ENCODE results near the gene SH3D19.

The SH3D19 gene

GRCh38 chr4:151184523-151185458 lies 140.6 kb downstream of the SH3D19 start:
- DNase-seq: peak; percentile 15

DNA sequence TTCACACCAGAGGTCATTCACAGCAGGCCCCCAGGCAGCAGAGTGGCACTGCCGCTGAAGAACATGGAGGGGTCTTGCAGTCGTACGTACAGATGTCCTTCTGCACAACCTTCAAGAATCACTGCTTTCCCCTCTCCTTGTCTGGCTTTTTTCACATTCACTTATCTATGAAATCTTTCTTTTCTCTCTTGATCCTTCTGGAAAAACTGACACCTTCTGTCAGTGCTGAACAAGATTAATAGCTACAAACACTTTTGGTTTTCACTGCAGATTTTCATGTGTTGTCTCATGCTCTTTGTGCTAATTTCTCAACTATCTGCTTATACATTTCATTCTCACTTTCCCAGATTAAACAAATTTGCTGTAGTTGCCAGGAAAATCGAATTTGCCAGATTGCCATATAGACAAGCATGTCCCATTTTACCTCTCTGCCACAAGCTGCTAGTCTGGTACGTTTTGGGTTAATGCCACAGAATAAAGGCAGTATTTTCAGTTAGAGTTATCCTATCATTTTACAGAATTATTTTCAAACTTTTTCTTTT lies 142.9 kb downstream of the SH3D19 start:
- no peak for DNase-seq

DNA sequence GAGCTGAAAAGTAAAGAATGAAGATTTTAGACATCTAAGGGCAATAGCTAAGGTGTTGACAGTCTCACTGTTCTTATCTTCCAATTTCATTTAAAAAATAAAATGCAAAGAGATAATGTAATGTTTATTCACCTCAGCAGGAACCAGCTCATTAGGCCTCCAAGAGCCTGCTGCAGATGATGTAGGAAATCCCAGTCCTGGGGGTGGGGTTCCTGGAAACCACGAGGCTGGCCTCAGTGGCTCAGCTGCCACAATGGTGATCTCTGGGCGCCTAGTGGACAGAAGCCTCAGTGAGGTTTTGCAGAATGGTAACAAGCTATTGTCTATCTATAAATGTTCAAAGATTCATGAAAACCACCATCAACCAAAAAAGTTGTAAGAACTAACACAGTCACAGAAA lies 148.7 kb downstream of the SH3D19 start:
- DNase-seq: no peak

DNA sequence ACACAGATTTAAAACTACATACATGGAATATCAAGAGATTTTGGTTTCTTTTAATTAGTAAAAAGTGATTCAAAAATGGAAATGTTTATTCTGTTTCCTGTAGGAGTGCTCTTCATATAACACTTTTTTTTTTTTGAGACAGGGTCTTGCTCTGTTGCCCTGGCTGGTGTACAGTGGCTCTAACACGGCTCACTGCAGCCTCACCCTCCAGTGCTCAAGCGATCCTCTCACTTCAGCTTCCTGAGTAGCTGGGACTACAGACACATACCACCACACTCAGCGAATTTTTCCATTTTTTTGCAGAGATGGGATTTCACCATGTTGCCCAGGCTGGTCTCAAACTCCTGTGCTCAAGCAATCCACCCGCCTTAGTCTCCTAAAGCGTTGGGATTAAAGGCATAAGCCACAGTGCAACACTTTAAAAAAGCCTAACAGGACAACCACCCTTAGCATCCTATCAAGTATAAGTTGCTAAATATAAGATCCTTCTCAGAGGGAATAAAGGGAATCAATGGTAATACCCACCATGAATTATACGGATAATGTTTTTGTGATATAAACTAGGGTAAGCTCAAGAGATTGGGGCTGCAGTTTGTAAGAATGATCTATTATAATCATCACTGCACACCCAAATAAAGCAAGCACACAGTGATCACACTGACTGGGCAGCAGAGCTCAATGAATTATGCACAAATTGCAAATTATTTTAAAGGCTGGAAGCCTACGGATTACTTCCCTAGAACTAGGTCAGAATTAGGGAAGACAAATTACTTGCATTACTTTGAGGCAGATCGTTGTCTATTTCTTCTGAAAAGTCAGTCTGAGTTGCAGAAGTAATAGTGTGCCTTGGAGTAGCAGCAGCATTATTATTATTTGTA lies 149.4 kb downstream of the SH3D19 start:
- DNase-seq: no peak

- DNase-seq: no peak
These were observed 150.2 kb downstream of the SH3D19 start for GRCh38 chr4:151175233-151175632.

DNA sequence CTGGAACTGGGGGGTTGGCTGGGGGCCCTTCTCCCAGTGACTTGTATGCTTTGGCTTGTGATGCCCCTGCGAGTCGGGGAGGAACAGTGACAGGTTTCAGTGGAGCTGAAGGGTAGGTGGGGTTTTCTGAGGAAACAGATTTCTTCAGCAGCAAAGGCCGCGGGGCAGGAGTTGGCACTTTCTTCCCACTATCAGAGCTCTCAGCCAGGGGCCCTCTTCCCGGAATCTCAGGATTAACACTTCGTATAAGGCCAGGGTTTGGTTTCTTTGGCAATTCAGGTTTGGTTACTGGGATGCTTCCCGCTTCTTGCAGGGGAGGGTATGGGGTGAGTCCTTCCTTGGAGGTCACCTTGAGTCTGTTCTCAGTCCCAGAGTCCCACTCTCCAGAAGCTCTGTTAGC lies 150.6 kb downstream of the SH3D19 start:
- no peak for DNase-seq

DNA sequence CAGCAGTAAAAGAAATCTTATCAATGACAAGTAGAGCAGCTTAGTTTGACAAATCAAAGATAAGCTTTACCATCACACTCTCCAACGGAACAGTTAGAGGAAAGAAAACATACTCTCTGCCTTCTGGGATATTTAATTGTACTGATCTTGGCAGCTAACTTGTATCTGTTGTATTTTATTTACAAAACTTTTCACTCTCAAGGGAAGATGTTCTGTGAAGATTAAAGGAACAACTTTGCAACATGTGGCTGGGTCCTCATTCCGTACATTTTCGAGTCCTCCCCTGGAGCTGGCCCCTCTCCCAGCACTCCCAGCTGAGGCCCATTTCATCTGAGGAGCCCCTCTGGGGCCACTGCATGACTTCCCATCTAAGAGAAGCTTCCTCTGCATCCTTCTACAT lies 151.5 kb downstream of the SH3D19 start:
- DNase-seq: no peak

GRCh38 chr4:151169900-151170299 lies 155.5 kb downstream of the SH3D19 start:
- DNase-seq: no peak

DNA sequence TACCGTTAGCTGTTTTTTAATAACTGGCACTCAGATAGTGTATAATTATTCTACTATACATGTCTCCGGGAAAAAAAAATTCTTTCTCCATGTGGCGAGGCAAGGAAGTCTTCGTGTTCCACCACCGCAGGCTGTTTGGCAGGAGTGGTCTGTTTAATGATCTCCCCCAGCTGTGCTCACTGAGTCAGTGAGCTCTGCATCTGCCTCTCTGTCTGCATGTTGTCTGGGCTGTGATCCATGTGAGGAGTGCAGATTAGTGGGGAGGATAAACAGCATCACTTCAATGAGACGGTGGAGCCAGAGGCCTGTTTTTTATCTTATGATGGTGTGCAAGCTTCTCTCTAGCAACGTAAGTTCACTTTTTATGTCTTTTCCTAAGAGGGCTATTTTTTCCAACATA lies 156.2 kb downstream of the SH3D19 start:
- DNase-seq: no peak

DNA sequence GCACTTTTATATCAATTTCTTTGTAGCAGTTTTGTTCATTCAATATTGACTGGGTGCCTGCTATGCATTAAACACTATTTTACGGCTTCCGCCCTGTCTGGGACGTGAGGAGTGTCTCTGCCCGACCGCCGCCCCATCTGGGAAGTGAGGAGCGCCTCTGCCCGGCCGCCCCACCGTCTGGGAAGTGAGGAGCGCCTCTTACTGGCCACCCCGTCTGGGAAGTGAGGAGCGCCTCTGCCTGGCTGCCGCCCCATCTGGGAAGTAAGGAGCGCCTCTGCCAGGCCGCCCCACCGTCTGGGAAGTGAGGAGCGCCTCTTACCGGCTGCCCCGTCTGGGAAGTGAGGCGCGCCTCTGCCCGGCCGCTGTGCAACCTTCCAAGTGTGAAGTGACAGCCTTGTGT lies 157.8 kb downstream of the SH3D19 start:
- DNase-seq: no peak

DNA sequence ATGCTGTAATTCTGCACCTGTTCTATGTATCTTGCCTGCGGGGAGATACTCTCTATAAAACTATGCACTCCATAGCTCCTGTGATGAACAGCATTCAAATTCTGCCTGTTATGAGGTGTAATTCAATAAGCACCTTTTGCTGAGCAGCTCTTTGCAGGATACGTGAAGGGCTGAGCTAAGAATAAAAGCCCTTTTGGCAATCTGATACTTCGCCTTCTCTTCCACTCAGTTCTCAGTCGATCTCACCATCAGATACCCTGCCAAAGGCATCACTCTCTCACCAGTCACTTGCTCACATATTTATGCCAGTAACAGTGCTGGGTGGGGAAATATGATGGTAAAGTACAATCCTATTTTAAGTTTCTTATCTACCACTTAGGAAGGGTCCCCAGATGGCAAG lies 158.8 kb downstream of the SH3D19 start:
- DNase-seq: no peak

DNA sequence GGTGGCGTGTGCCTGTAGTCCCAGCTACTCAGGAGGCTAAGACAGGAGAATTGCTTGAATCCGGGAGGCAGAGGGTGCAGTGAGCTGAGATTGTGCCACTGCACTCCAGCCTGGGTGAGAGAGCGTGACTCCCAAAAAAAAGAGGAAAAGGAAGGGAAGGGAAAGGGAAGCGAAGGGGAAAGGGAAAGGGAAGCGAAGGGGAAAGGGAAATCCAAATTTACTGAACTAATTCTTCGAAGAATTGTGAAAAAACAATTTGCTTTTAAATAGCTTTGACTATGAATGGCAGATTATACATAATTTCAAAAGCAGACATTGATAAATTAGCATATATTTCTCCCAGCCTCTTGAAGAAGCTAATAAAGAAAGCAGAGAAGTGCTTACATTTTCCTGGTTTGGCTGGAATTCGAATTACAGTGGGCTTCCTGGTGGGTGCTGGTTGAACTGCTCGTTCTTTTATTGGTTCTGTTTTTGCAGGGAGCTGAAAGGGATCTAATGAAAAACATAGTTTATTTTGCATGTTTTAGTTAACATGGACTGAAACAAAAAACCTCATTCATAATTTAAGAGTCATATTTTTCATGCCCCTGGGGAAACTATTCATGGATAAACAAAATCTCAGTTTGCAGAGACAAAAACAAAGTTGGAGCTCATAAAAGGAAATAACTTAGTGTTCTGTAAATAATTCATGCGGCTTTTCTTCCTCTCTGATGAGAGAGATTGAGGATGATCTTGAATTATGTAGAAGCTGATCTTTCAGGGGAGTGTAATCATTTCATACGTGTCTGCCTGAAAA lies 160.0 kb downstream of the SH3D19 start:
- DNase-seq: no peak

- DNase-seq: no peak
These were observed 161.6 kb downstream of the SH3D19 start for GRCh38 chr4:151163855-151164254.

DNA sequence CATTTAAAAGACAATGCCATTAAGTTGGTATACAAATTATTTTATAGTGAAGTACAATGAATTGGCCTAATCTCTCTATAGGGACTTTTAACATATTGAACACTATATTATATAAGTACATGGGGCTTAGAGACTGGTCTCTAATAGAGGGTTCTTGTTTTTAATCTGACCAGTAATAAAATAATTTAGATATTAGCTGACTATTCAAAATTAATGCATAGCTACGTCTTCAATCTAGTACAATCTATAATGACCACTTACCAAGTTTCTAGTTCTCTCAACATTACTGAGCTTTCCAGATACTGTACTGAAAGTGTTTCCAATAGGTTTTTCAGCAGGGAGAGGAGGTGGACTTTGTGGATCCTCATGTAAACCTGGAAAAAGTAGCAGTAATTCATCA lies 166.4 kb downstream of the SH3D19 start:
- no peak for DNase-seq

GRCh38 chr4:151157543-151157942 lies 167.9 kb downstream of the SH3D19 start:
- no peak for DNase-seq

- no peak for DNase-seq
These were observed 171.8 kb downstream of the SH3D19 start for GRCh38 chr4:151153585-151153984.

DNA sequence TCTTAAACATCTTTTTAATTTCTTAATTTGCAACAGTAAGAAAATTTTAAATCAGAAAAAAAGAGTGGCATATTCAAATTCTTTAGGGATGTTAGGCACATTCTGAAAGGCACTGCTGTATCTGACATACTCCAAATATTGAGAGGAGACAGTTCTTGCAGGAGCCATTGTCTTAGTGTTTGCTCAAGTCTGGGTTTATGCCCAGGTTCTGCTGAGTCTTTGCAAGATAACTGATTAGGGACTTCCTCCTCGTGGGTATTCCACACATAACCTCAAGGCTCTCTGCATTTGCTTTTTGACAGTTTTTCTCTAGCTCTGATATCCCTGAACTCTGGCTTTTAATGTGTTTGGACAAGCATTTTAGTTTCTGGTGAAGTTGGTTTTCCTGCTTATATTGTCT lies 173.4 kb downstream of the SH3D19 start:
- peak; percentile 2 for DNase-seq

DNA sequence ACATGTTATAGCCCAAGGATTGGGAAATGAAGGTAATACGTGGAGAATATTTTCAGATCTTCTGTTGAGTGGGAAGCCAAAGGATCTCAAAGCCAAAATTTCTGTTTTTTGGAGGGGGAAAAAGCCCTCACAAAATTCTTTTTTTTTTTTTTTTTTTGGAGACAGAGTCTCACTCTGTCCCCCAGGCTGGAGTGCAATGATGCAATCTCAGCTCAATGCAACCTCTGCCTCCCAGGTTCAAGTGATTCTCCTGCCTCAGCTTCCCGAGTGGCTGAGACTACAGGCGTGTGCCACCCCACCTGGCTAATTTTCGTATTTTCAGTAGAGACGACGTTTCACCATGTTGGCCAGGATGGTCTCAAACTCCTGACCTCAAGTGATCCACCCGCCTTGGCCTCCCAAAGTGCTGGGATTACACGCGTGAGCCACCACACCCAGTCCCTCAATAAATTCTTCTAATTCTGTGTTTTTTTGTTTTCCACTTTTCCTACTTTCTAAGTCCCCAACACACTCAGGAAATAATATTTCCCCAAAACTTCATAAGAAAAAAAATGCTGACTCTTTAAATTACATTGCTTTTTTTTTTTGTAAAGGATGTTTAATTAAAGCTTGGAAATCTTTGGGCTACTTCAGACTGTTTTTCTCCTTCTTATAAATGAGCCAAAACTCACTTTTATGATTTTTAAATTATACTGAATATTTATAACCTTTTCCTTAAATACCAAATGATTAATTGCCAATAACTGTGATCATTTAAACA lies 174.4 kb downstream of the SH3D19 start:
- no peak for DNase-seq

DNA sequence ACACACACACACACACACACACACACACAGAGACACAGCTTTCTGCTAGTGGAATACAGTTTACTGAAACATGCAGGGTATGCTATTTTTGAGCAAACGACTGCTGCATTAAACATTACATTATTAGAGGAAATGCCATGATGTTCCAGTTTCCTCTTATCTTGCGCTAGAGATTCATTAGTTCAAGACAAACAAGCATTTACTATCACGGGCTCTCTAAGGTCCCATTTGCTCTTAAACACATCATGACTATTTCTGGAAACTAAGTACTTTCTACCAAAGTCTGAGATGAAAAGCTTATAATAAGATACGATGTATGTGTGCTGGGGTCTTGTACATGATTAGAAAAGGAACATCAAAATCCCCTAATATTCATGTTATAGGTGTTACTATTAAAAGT lies 177.1 kb downstream of the SH3D19 start:
- DNase-seq: no peak

- DNase-seq: no peak
These were observed 178.4 kb downstream of the SH3D19 start for GRCh38 chr4:151147000-151147399.

DNA sequence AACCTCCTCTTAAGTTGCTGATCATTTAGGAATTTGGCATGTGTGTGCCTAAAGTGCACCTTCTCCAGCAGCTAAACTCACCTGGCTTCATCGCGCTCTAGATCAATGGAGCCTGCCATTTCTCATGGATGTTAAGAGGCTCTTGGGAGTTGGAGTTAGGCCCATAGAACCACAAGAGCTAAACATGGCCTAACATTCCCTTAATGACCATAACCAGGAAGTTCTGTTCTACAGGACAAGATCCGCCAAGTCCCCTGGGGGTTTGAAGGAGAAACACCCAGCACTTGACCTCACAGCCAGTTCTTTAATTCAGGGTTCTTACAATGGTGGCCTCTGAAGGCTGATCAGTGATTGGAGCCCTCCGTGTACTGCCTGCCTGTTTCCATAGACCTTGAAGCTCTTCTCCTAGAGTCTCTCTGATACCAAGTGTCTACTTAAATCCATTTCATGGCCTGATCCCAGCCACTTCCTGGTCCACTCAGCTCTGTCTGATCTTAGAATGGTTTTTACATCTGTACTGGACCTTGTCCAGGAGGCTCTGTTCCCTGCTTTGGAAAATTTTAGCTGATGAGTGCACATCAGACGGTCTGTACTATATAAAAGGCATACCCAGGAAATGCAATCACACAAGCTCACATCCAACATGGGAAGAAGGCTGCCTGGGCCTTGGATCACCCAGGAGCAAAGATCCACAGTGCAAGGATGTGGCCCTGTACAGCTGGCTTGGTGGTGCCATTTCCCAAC lies 180.9 kb downstream of the SH3D19 start:
- no peak for DNase-seq
